ENCODE data around the gene LIPN.
"Not testable (repeated sequence)": the region's sequence is repeated elsewhere in the genome, so short reads cannot be mapped to it uniquely, and the experiment has no call there.

LIPN gene

GRCh38 chr10:88759366-88760101, at the start of gene LIPN:
Gene LIPN, plus strand, starts transcription at chr10:88760020. Its CDS starts 1,386 bp downstream, at chr10:88761406.
- no peaks in the 10 kb centered on the region for H3K9me3 ChIP-seq (ENCODE audit: control insufficient read depth in 2 of 2, low read length in 2 of 2)
- H3K9ac ChIP-seq (ENCODE audit: low read depth in 1 of 2, low read length in 2 of 2), result no peak within 1 kb of the TSS
- no peak within 1 kb of the TSS for H3K4me3 ChIP-seq (ENCODE audit: low read length in 2 of 2)
- no peak within 1 kb of the TSS for H3K27ac ChIP-seq (ENCODE audit: low read depth in 2 of 2, low read length in 2 of 2)
- no peaks in the 10 kb centered on the region for H3K36me3 ChIP-seq (ENCODE audit: control insufficient read depth in 2 of 2, insufficient read depth in 2 of 2, low read length in 2 of 2)
- no peaks in the 10 kb centered on the region for H3K27me3 ChIP-seq (ENCODE audit: control insufficient read depth in 2 of 2, insufficient read depth in 2 of 2, low read length in 2 of 2)
- H3K4me1 ChIP-seq (ENCODE audit: control insufficient read depth in 2 of 2, insufficient read depth in 2 of 2, low read length in 2 of 2), result no peaks in the 10 kb centered on the region

- Histone ChIP-seq H3K36me3 (ENCODE audit: control insufficient read depth in 2 of 2, insufficient read depth in 2 of 2, low read length in 2 of 2) (no peaks in the 10 kb centered on the region), H3K4me3 (ENCODE audit: low read length in 2 of 2) (no peak overlapping the region), H3K9me3 (ENCODE audit: control insufficient read depth in 2 of 2, low read length in 2 of 2) (no peaks in the 10 kb centered on the region), H3K27me3 (ENCODE audit: control insufficient read depth in 2 of 2, insufficient read depth in 2 of 2, low read length in 2 of 2) (no peaks in the 10 kb centered on the region), H3K27ac (ENCODE audit: low read depth in 2 of 2, low read length in 2 of 2) (no peak overlapping the region), H3K9ac (ENCODE audit: low read depth in 1 of 2, low read length in 2 of 2) (no peak overlapping the region), H3K4me1 (ENCODE audit: control insufficient read depth in 2 of 2, insufficient read depth in 2 of 2, low read length in 2 of 2) (no peaks in the 10 kb centered on the region)
Observed at GRCh38 chr10:88715517-88715916, 44.3 kb upstream of the LIPN start.

- no peaks in the 10 kb centered on the region for H3K27me3 ChIP-seq (ENCODE audit: control insufficient read depth in 2 of 2, insufficient read depth in 2 of 2, low read length in 2 of 2)
- H3K4me3 ChIP-seq (ENCODE audit: low read length in 2 of 2), result no peak overlapping the region
- H3K27ac ChIP-seq (ENCODE audit: low read depth in 2 of 2, low read length in 2 of 2), result no peak overlapping the region
Observed at GRCh38 chr10:88721392-88721791, 38.4 kb upstream of the LIPN start.

GRCh38 chr10:88725798-88726197, 34.0 kb upstream of the LIPN start:
- no peaks in the 10 kb centered on the region for H3K9me3 ChIP-seq (ENCODE audit: control insufficient read depth in 2 of 2, low read length in 2 of 2)
- H3K4me1 ChIP-seq (ENCODE audit: control insufficient read depth in 2 of 2, insufficient read depth in 2 of 2, low read length in 2 of 2), result no peaks in the 10 kb centered on the region
- no peak overlapping the region for H3K4me3 ChIP-seq (ENCODE audit: low read length in 2 of 2)
- H3K27ac ChIP-seq (ENCODE audit: low read depth in 2 of 2, low read length in 2 of 2), result no peak overlapping the region
- H3K9ac ChIP-seq (ENCODE audit: low read depth in 1 of 2, low read length in 2 of 2), result no peak overlapping the region
- H3K36me3 ChIP-seq (ENCODE audit: control insufficient read depth in 2 of 2, insufficient read depth in 2 of 2, low read length in 2 of 2), result no peaks in the 10 kb centered on the region
- no peaks in the 10 kb centered on the region for H3K27me3 ChIP-seq (ENCODE audit: control insufficient read depth in 2 of 2, insufficient read depth in 2 of 2, low read length in 2 of 2)

More at GRCh38 chr10:88721392-88721791, 38.4 kb upstream of the LIPN start:
- no peaks in the 10 kb centered on the region for H3K4me1 ChIP-seq (ENCODE audit: control insufficient read depth in 2 of 2, insufficient read depth in 2 of 2, low read length in 2 of 2)
- no peaks in the 10 kb centered on the region for H3K36me3 ChIP-seq (ENCODE audit: control insufficient read depth in 2 of 2, insufficient read depth in 2 of 2, low read length in 2 of 2)
- H3K9me3 ChIP-seq (ENCODE audit: control insufficient read depth in 2 of 2, low read length in 2 of 2), result no peaks in the 10 kb centered on the region
- H3K9ac ChIP-seq (ENCODE audit: low read depth in 1 of 2, low read length in 2 of 2), result no peak overlapping the region

GRCh38 chr10:88728107-88728763, 31.6 kb upstream of the LIPN start:
- Histone ChIP-seq H3K9me3 (ENCODE audit: control insufficient read depth in 2 of 2, low read length in 2 of 2) (no peaks in the 10 kb centered on the region), H3K4me3 (ENCODE audit: low read length in 2 of 2) (no peak overlapping the region), H3K4me1 (ENCODE audit: control insufficient read depth in 2 of 2, insufficient read depth in 2 of 2, low read length in 2 of 2) (no peaks in the 10 kb centered on the region), H3K27ac (ENCODE audit: low read depth in 2 of 2, low read length in 2 of 2) (no peak overlapping the region), H3K36me3 (ENCODE audit: control insufficient read depth in 2 of 2, insufficient read depth in 2 of 2, low read length in 2 of 2) (no peaks in the 10 kb centered on the region), H3K27me3 (ENCODE audit: control insufficient read depth in 2 of 2, insufficient read depth in 2 of 2, low read length in 2 of 2) (no peaks in the 10 kb centered on the region), H3K9ac (ENCODE audit: low read depth in 1 of 2, low read length in 2 of 2) (no peak overlapping the region)

GRCh38 chr10:88730864-88731263, 29.0 kb upstream of the LIPN start:
- no peak overlapping the region for H3K27ac ChIP-seq (ENCODE audit: low read depth in 2 of 2, low read length in 2 of 2)
- H3K27me3 ChIP-seq (ENCODE audit: control insufficient read depth in 2 of 2, insufficient read depth in 2 of 2, low read length in 2 of 2), result no peaks in the 10 kb centered on the region
- peak overlapping the region; percentile 33 to 56 for H3K4me3 ChIP-seq (ENCODE audit: low read length in 2 of 2)
- H3K9me3 ChIP-seq (ENCODE audit: control insufficient read depth in 2 of 2, low read length in 2 of 2), result no peaks in the 10 kb centered on the region
- H3K9ac ChIP-seq (ENCODE audit: low read depth in 1 of 2, low read length in 2 of 2), result no peak overlapping the region
- H3K4me1 ChIP-seq (ENCODE audit: control insufficient read depth in 2 of 2, insufficient read depth in 2 of 2, low read length in 2 of 2), result no peaks in the 10 kb centered on the region
- no peaks in the 10 kb centered on the region for H3K36me3 ChIP-seq (ENCODE audit: control insufficient read depth in 2 of 2, insufficient read depth in 2 of 2, low read length in 2 of 2)

- no peaks in the 10 kb centered on the region for H3K4me1 ChIP-seq (ENCODE audit: control insufficient read depth in 2 of 2, insufficient read depth in 2 of 2, low read length in 2 of 2)
- no peak overlapping the region for H3K27ac ChIP-seq (ENCODE audit: low read depth in 2 of 2, low read length in 2 of 2)
- no peaks in the 10 kb centered on the region for H3K36me3 ChIP-seq (ENCODE audit: control insufficient read depth in 2 of 2, insufficient read depth in 2 of 2, low read length in 2 of 2)
- no peak overlapping the region for H3K9ac ChIP-seq (ENCODE audit: low read depth in 1 of 2, low read length in 2 of 2)
- H3K27me3 ChIP-seq (ENCODE audit: control insufficient read depth in 2 of 2, insufficient read depth in 2 of 2, low read length in 2 of 2), result no peaks in the 10 kb centered on the region
- peak overlapping the region; percentile 33 to 56 for H3K4me3 ChIP-seq (ENCODE audit: low read length in 2 of 2)
- no peaks in the 10 kb centered on the region for H3K9me3 ChIP-seq (ENCODE audit: control insufficient read depth in 2 of 2, low read length in 2 of 2)
Observed at GRCh38 chr10:88731296-88731695, 28.5 kb upstream of the LIPN start.

GRCh38 chr10:88733215-88733614, 26.6 kb upstream of the LIPN start:
- H3K4me1 ChIP-seq (ENCODE audit: control insufficient read depth in 2 of 2, insufficient read depth in 2 of 2, low read length in 2 of 2), result no peaks in the 10 kb centered on the region
- no peaks in the 10 kb centered on the region for H3K36me3 ChIP-seq (ENCODE audit: control insufficient read depth in 2 of 2, insufficient read depth in 2 of 2, low read length in 2 of 2)
- no peaks in the 10 kb centered on the region for H3K9me3 ChIP-seq (ENCODE audit: control insufficient read depth in 2 of 2, low read length in 2 of 2)
- no peaks in the 10 kb centered on the region for H3K27me3 ChIP-seq (ENCODE audit: control insufficient read depth in 2 of 2, insufficient read depth in 2 of 2, low read length in 2 of 2)
- H3K27ac ChIP-seq (ENCODE audit: low read depth in 2 of 2, low read length in 2 of 2), result no peak overlapping the region
- H3K9ac ChIP-seq (ENCODE audit: low read depth in 1 of 2, low read length in 2 of 2), result no peak overlapping the region
- no peak overlapping the region for H3K4me3 ChIP-seq (ENCODE audit: low read length in 2 of 2)

- H3K4me1 ChIP-seq (ENCODE audit: control insufficient read depth in 2 of 2, insufficient read depth in 2 of 2, low read length in 2 of 2), result no peaks in the 10 kb centered on the region
- H3K9ac ChIP-seq (ENCODE audit: low read depth in 1 of 2, low read length in 2 of 2), result no peak overlapping the region
- H3K36me3 ChIP-seq (ENCODE audit: control insufficient read depth in 2 of 2, insufficient read depth in 2 of 2, low read length in 2 of 2), result no peaks in the 10 kb centered on the region
Observed at GRCh38 chr10:88735661-88736060, 24.2 kb upstream of the LIPN start.

GRCh38 chr10:88741921-88742320, 17.9 kb upstream of the LIPN start:
- not testable (repeated sequence) for H3K27me3 ChIP-seq (ENCODE audit: control insufficient read depth in 2 of 2, insufficient read depth in 2 of 2, low read length in 2 of 2); H3K4me1 ChIP-seq (ENCODE audit: control insufficient read depth in 2 of 2, insufficient read depth in 2 of 2, low read length in 2 of 2); H3K9me3 ChIP-seq (ENCODE audit: control insufficient read depth in 2 of 2, low read length in 2 of 2); H3K36me3 ChIP-seq (ENCODE audit: control insufficient read depth in 2 of 2, insufficient read depth in 2 of 2, low read length in 2 of 2); H3K9ac ChIP-seq (ENCODE audit: low read depth in 1 of 2, low read length in 2 of 2); H3K27ac ChIP-seq (ENCODE audit: low read depth in 2 of 2, low read length in 2 of 2); H3K4me3 ChIP-seq (ENCODE audit: low read length in 2 of 2)

More at GRCh38 chr10:88735661-88736060, 24.2 kb upstream of the LIPN start:
- Histone ChIP-seq H3K27me3 (ENCODE audit: control insufficient read depth in 2 of 2, insufficient read depth in 2 of 2, low read length in 2 of 2) (no peaks in the 10 kb centered on the region), H3K4me3 (ENCODE audit: low read length in 2 of 2) (no peak overlapping the region), H3K9me3 (ENCODE audit: control insufficient read depth in 2 of 2, low read length in 2 of 2) (no peaks in the 10 kb centered on the region), H3K27ac (ENCODE audit: low read depth in 2 of 2, low read length in 2 of 2) (no peak overlapping the region)

Data from mucosa of rectum (tissue), 2 donors.